ENCODE measurements around the gene PTPRD. TPM values are rescaled to one million over a fixed set of nuclear protein-coding genes. Genes with fewer than 3 reads are reported as not detected.

The PTPRD gene
- total RNA-seq, 1 experiment from 2014 or later = not detected

DNA sequence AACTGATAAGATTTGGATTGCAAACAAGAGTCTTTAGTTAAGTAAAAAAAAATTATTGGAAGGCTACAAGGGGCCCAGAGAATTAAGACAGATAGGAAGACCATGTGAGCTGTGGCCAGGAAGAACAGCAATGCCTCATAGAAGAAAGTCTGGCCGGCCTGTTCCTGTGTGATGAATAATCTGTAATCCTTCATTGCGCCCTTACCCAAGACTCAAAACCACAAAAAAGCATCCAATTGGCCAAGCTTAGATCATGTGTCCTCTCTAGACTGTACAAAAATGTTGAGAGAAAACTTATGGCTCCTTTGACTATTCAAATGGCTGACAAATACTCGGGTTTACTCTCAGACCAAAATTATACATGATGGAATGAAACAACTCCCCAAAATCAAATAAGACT is 1383.5 kb downstream of the PTPRD start:
- DNase-seq (ENCODE audit: low spot score) = no peak
- CTCF ChIA-PET = no interaction called here
- TF ChIP-seq EZH2 (IDR thresholded peaks at IDR 0.05; ENCODE audit: borderline replicate concordance, low read depth, low read length, poor library complexity, severe bottlenecking) = no peak
- TF ChIP-seq, protein P1, sequence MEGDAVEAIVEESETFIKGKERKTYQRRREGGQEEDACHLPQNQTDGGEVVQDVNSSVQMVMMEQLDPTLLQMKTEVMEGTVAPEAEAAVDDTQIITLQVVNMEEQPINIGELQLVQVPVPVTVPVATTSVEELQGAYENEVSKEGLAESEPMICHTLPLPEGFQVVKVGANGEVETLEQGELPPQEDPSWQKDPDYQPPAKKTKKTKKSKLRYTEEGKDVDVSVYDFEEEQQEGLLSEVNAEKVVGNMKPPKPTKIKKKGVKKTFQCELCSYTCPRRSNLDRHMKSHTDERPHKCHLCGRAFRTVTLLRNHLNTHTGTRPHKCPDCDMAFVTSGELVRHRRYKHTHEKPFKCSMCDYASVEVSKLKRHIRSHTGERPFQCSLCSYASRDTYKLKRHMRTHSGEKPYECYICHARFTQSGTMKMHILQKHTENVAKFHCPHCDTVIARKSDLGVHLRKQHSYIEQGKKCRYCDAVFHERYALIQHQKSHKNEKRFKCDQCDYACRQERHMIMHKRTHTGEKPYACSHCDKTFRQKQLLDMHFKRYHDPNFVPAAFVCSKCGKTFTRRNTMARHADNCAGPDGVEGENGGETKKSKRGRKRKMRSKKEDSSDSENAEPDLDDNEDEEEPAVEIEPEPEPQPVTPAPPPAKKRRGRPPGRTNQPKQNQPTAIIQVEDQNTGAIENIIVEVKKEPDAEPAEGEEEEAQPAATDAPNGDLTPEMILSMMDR (conservative IDR thresholded peaks at IDR 0.05; ENCODE audit: low read depth, low read length) = no peak
- H3K9me3 ChIP-seq (ENCODE audit: low read depth, low read length, poor library complexity, severe bottlenecking) = no peaks in the 10 kb centered on the region
- no TSS peak for BruUV-seq (replicated peaks)
- H3K4me3 ChIP-seq (ENCODE audit: low read depth, low read length, poor library complexity, severe bottlenecking) = no peak overlapping the region
- H3K27me3 ChIP-seq (replicated peaks; ENCODE audit: insufficient read depth, low read depth, low read length, poor library complexity) = no peaks in the 10 kb centered on the region
- H3K4me1 ChIP-seq (ENCODE audit: insufficient read depth, low read length, poor library complexity, severe bottlenecking) = no peaks in the 10 kb centered on the region
- H3K36me3 ChIP-seq (ENCODE audit: insufficient read depth, low read length, poor library complexity, severe bottlenecking) = no peaks in the 10 kb centered on the region
- no peak overlapping the region for H3K27ac ChIP-seq (ENCODE audit: low read depth, low read length, poor library complexity, severe bottlenecking)
- intact Hi-C loops (cut with micrococcal nuclease; ENCODE audit: unreplicated experiment) = loop anchor here (10.0 kb wide), 1 partner anchor 56 kb away; no protein-coding TSS in a partner anchor
- POLR2A ChIA-PET (ENCODE audit: low non-redundant PET) = no interaction called here

DNA sequence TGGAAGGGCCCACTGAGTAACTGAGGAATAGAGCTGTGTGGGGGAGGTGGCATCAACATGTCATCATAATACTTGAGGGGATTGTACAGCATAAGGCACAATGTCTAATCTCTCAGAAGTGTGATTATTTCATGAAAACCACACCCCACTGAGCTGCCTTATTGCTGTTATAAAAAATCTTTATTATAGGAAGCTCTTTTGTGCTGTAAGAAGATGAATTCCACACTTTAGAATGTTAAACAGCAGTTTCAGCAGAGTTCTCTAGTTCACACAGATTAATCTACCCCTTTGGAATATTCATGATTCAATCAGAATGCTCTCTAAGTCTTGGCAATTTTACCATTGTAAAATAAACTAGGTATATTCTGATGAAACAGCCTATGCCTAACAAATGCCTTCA is 1389.6 kb downstream of the PTPRD start:
- POLR2A ChIA-PET (ENCODE audit: low non-redundant PET) = no interaction called here
- BruUV-seq (replicated peaks) = no TSS peak

DNA sequence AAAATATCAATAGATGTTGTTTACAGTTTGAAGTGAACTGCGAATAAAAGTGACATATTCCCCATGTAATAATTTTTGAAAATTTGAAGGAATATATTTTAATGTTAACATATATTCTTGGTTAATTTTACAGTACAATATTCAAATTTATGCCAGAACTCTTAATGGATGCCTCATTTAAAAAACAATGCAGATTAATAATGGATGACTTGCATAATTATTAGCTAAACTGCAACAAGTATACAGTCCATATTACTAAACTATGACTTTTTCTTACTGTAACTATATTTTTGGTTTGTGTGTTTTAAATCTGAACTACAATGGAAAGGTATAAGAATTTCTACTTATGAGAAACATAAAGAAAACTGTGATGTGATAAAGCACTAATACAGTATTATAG is 1390.1 kb downstream of the PTPRD start:
- POLR2A ChIA-PET (ENCODE audit: low non-redundant PET) = no interaction called here
- CTCF ChIA-PET = no interaction called here
- Histone ChIP-seq H3K27me3 (replicated peaks; ENCODE audit: insufficient read depth, low read depth, low read length, poor library complexity) (no peaks in the 10 kb centered on the region), H3K27ac (ENCODE audit: low read depth, low read length, poor library complexity, severe bottlenecking) (no peak overlapping the region), H3K4me3 (ENCODE audit: low read depth, low read length, poor library complexity, severe bottlenecking) (no peak overlapping the region), H3K36me3 (ENCODE audit: insufficient read depth, low read length, poor library complexity, severe bottlenecking) (no peaks in the 10 kb centered on the region), H3K9me3 (ENCODE audit: low read depth, low read length, poor library complexity, severe bottlenecking) (no peaks in the 10 kb centered on the region), H3K4me1 (ENCODE audit: insufficient read depth, low read length, poor library complexity, severe bottlenecking) (no peaks in the 10 kb centered on the region)
- BruUV-seq (replicated peaks) = no TSS peak
- no peak for TF ChIP-seq EZH2 (IDR thresholded peaks at IDR 0.05; ENCODE audit: borderline replicate concordance, low read depth, low read length, poor library complexity, severe bottlenecking)
- TF ChIP-seq, protein P1 (conservative IDR thresholded peaks at IDR 0.05; ENCODE audit: low read depth, low read length) = no peak
- intact Hi-C loops (cut with micrococcal nuclease; ENCODE audit: unreplicated experiment) = loop anchor here (10.0 kb wide), 1 partner anchor 62 kb away; no protein-coding TSS in a partner anchor
- DNase-seq (ENCODE audit: low spot score) = no peak

More for the DNA sequence above, 1389.6 kb downstream of the PTPRD start:
- Histone ChIP-seq H3K4me3 (ENCODE audit: low read depth, low read length, poor library complexity, severe bottlenecking) (no peak overlapping the region), H3K4me1 (ENCODE audit: insufficient read depth, low read length, poor library complexity, severe bottlenecking) (no peaks in the 10 kb centered on the region), H3K27me3 (replicated peaks; ENCODE audit: insufficient read depth, low read depth, low read length, poor library complexity) (no peaks in the 10 kb centered on the region), H3K27ac (ENCODE audit: low read depth, low read length, poor library complexity, severe bottlenecking) (no peak overlapping the region), H3K36me3 (ENCODE audit: insufficient read depth, low read length, poor library complexity, severe bottlenecking) (no peaks in the 10 kb centered on the region), H3K9me3 (ENCODE audit: low read depth, low read length, poor library complexity, severe bottlenecking) (no peaks in the 10 kb centered on the region)
- no peak for TF ChIP-seq EZH2 (IDR thresholded peaks at IDR 0.05; ENCODE audit: borderline replicate concordance, low read depth, low read length, poor library complexity, severe bottlenecking)
- TF ChIP-seq, protein P1 (conservative IDR thresholded peaks at IDR 0.05; ENCODE audit: low read depth, low read length) = no peak
- CTCF ChIA-PET = no interaction called here
- intact Hi-C loops (cut with micrococcal nuclease; ENCODE audit: unreplicated experiment) = loop anchor here (10.0 kb wide), 1 partner anchor 62 kb away; no protein-coding TSS in a partner anchor
- no peak for DNase-seq (ENCODE audit: low spot score)
